DOHH2 (cell line): Measurements from ENCODE around the gene CDK3.

ENCODE experiments used
- H3F3A ChIP-seq: fragments of 200-600 bp; sonication (generic), shearing (Covaris generic); 2 replicates; pipeline ENCODE4 v1.6.0; 2016; ENCODE audit warnings: antibody characterized with exemption, mild to moderate bottlenecking; ENCODE audit not compliant: control insufficient read depth, insufficient read depth
- H3K27ac ChIP-seq: fragments of 200-600 bp; sonication (generic); 2 replicates; pipeline ENCODE4 v1.5.1; 2014; ENCODE audit warnings: low read depth, mild to moderate bottlenecking, low read length, moderate library complexity
- H3K27me3 ChIP-seq: fragments of 200-600 bp; sonication (generic); 2 replicates; pipeline ENCODE4 v1.6.1; 2014; ENCODE audit warnings: mild to moderate bottlenecking, low read length, mixed read lengths; ENCODE audit not compliant: control insufficient read depth
- H3K36me3 ChIP-seq: fragments of 200-600 bp; sonication (generic); 2 replicates; pipeline ENCODE4 v1.6.1; 2014; ENCODE audit warnings: mild to moderate bottlenecking, low read length, moderate library complexity, mixed read lengths; ENCODE audit not compliant: control insufficient read depth
- H3K4me1 ChIP-seq: fragments of 200-600 bp; sonication (generic); 2 replicates; pipeline ENCODE4 v1.6.1; 2014; ENCODE audit warnings: mild to moderate bottlenecking, low read length, mixed read lengths; ENCODE audit not compliant: control insufficient read depth
- H3K4me2 ChIP-seq: fragments of 200-600 bp; sonication (generic); 2 replicates; pipeline ENCODE4 v1.6.0; 2014; ENCODE audit warnings: mild to moderate bottlenecking, low read length, moderate library complexity
- H3K4me3 ChIP-seq: fragments of 200-600 bp; sonication (generic); 2 replicates; pipeline ENCODE4 v1.5.1; 2014; ENCODE audit warnings: mild to moderate bottlenecking, low read length, mixed read lengths
- H3K79me2 ChIP-seq: fragments of 200-600 bp; sonication (generic); 2 replicates; pipeline ENCODE4 v1.6.1; 2014; ENCODE audit warnings: mild to moderate bottlenecking, low read length, mixed read lengths; ENCODE audit not compliant: control insufficient read depth
- H3K9me2 ChIP-seq: fragments of 200-600 bp; sonication (generic); replicated peaks from 2 replicates; pipeline ENCODE4 v1.6.1; 2014; ENCODE audit warnings: mild to moderate bottlenecking, low read length, mixed read lengths; ENCODE audit not compliant: control insufficient read depth
- H3K9me3 ChIP-seq: fragments of 200-600 bp; sonication (generic); 2 replicates; pipeline ENCODE4 v1.6.1; 2014; ENCODE audit warnings: antibody characterized with exemption, low read length, mixed read lengths; ENCODE audit not compliant: control insufficient read depth, insufficient read depth
- H4K20me1 ChIP-seq: fragments of 200-600 bp; sonication (generic); 2 replicates; pipeline ENCODE4 v1.6.0; 2014; ENCODE audit warnings: low read depth, mild to moderate bottlenecking, antibody characterized with exemption, low read length, moderate library complexity; ENCODE audit not compliant: control insufficient read depth, insufficient read depth
- CTCF ChIP-seq: fragments of 200-600 bp; sonication (generic); IDR thresholded peaks from one replicate; pipeline ENCODE4 v1.5.1; 2014; ENCODE audit warnings: antibody characterized with exemption, mild to moderate bottlenecking, low read depth, low read length; ENCODE audit not compliant: poor library complexity, severe bottlenecking
- EZH2phosphoT487 ChIP-seq: fragments of 200-600 bp; sonication (generic); IDR thresholded peaks from 2 replicates; pipeline ENCODE4 v1.6.1; 2017; ENCODE audit warnings: borderline replicate concordance, mild to moderate bottlenecking, antibody characterized with exemption, low read length, moderate library complexity, mixed read lengths

Gene CDK3

GRCh38 chr17:76014100-76014924 lies 13.7 kb downstream of the CDK3 start:
- TF ChIP-seq CTCF: peak; percentile 95
- no peak for TF ChIP-seq EZH2phosphoT487
- H3K79me2 ChIP-seq: no peaks in the 10 kb centered on the region
- no peaks in the 10 kb centered on the region for H3K27me3 ChIP-seq
- no peak overlapping the region for H3K27ac ChIP-seq
- H3K36me3 ChIP-seq: no peaks in the 10 kb centered on the region
- H3F3A ChIP-seq: no peaks in the 10 kb centered on the region
- H3K4me3 ChIP-seq: no peak overlapping the region
- H3K9me3 ChIP-seq: no peaks in the 10 kb centered on the region
- no peaks in the 10 kb centered on the region for H3K9me2 ChIP-seq
- H3K4me2 ChIP-seq: no peak overlapping the region
- H4K20me1 ChIP-seq: no peaks in the 10 kb centered on the region
- H3K4me1 ChIP-seq: peaks cover 7% of the 10 kb centered on the region; the same call in 1 of the 2 replicates

- peaks cover 7% of the 10 kb centered on the region; the same call in 1 of the 2 replicates for H3K4me1 ChIP-seq
- H3K79me2 ChIP-seq: no peaks in the 10 kb centered on the region
- H3F3A ChIP-seq: no peaks in the 10 kb centered on the region
- no peak overlapping the region for H3K27ac ChIP-seq
- TF ChIP-seq CTCF (no peak), EZH2phosphoT487 (no peak)
- H4K20me1 ChIP-seq: no peaks in the 10 kb centered on the region
- no peaks in the 10 kb centered on the region for H3K9me3 ChIP-seq
- H3K4me2 ChIP-seq: no peak overlapping the region
- no peaks in the 10 kb centered on the region for H3K36me3 ChIP-seq
- no peaks in the 10 kb centered on the region for H3K27me3 ChIP-seq
- H3K4me3 ChIP-seq: no peak overlapping the region
- no peaks in the 10 kb centered on the region for H3K9me2 ChIP-seq
These were observed 14.2 kb downstream of the CDK3 start for GRCh38 chr17:76014925-76015261.

DNA sequence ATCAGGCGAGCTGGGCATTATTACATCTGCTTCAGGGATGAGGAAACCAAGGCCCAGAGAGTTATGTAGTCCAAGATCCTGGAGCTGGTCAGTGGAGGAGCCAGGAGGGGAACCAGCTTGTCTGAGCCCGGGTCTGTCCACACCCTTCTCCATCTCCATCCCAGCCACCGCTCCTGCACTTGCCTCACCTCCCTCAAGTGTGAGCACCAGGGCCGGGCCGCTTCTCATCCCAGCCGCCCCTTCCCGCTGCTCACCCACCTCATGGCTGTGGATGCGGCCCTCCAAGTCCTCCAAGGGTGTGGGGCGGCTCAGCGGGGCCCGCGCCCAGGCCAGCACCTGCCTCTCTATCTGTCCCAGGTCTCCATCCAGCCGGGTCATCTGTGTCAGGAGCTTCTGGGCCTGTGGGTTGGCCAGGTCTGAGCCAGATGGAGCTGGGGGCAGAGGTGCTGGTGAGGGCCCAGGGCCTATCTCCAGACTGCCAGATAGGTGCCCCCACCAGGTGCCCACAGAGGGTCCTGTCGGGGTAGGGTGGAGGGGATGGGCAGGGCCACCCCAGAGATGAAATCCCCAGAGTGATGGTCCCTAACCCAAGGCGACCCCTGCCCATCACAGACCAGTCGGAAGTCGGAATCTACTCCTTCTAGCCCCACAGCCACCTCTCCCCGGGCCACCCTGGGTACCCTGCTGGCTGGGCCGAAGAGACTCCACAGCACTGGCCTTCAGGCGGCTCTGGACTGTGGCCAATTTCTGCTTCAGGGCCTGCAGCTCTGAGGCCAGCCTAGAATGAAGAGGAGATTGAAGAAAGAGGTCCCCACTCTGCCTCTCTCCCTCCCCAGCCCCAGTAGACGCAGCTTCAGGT lies 17.1 kb downstream of the CDK3 start:
- H3K4me2 ChIP-seq: no peak overlapping the region
- no peaks in the 10 kb centered on the region for H3K36me3 ChIP-seq
- no peaks in the 10 kb centered on the region for H4K20me1 ChIP-seq
- no peaks in the 10 kb centered on the region for H3K9me2 ChIP-seq
- no peak for TF ChIP-seq CTCF
- H3K27ac ChIP-seq: no peak overlapping the region
- no peak overlapping the region for H3K4me3 ChIP-seq
- peaks cover 7% of the 10 kb centered on the region; the same call in 1 of the 2 replicates for H3K4me1 ChIP-seq
- no peaks in the 10 kb centered on the region for H3K79me2 ChIP-seq
- H3K27me3 ChIP-seq: no peaks in the 10 kb centered on the region
- peaks cover 5% of the 10 kb centered on the region; the same call in 1 of the 2 replicates for H3F3A ChIP-seq
- no peaks in the 10 kb centered on the region for H3K9me3 ChIP-seq
